OCI-LY1 (cell line): Measurements from ENCODE around the gene GCN1.

Source experiments
- EZH2 ChIP-seq: fragments of 200-600 bp; sonication (generic), shearing (Covaris generic); IDR thresholded peaks from 2 replicates; pipeline ENCODE4 v1.8.0; 2017; ENCODE audit warnings: borderline replicate concordance, mixed run types, mild to moderate bottlenecking, antibody characterized with exemption, low read length, moderate library complexity, mixed read lengths
- TF ChIP-seq, protein P1 (sequence below): fragments of 200-600 bp; sonication (generic), shearing (Covaris generic); IDR thresholded peaks from 2 replicates; pipeline ENCODE4 v1.5.1; 2017; ENCODE audit warnings: mild to moderate bottlenecking, antibody characterized with exemption, low read length, moderate library complexity, mixed read lengths

DNA sequence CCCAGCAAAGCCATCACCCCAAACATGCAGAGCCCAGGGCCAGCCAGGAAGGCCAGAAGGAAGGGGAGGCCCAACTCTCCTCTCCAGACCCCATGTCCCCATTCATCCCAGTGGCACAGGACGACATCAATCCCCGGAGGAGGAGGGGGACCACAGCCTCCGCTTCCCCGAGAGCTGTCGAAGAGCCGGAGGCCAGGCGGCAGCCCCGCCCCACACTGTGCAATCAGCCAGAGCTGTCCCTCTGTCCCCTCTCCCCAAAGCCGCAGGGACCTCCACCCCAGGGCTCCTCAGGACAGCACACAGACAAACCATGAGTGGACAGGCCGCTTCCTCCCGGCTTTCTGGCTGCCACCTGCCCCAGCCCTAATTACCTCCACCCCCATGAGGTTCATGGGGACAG, 94.8 kb downstream of the GCN1 start:
- no peak for TF ChIP-seq EZH2
- TF ChIP-seq, protein P1, sequence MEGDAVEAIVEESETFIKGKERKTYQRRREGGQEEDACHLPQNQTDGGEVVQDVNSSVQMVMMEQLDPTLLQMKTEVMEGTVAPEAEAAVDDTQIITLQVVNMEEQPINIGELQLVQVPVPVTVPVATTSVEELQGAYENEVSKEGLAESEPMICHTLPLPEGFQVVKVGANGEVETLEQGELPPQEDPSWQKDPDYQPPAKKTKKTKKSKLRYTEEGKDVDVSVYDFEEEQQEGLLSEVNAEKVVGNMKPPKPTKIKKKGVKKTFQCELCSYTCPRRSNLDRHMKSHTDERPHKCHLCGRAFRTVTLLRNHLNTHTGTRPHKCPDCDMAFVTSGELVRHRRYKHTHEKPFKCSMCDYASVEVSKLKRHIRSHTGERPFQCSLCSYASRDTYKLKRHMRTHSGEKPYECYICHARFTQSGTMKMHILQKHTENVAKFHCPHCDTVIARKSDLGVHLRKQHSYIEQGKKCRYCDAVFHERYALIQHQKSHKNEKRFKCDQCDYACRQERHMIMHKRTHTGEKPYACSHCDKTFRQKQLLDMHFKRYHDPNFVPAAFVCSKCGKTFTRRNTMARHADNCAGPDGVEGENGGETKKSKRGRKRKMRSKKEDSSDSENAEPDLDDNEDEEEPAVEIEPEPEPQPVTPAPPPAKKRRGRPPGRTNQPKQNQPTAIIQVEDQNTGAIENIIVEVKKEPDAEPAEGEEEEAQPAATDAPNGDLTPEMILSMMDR: no peak
